Lung (tissue), 12 donors: ENCODE measurements around the gene OR52B2. TPM values are rescaled to one million over a fixed set of nuclear protein-coding genes. Genes with fewer than 3 reads are reported as not detected.
A peak's percentile ranks its signal among the peaks of the same experiment; 100 is the strongest.

ENCODE experiments used
- ATAC-seq: fragments of 200-7000 bp; cut with Tn5 transposase; one replicate; pipeline ENCODE4 v1.9.1; 2020; ENCODE audit warnings: moderate number of reproducible peaks; ENCODE audit not compliant: insufficient read depth, low FRiP score
- DNase-seq, 3 donors: peaks; one replicate each; pipeline ENCODE4 v3.0.0-alpha.2; 2013 to 2017
- H3K27ac ChIP-seq, 2 donors: one replicate each; pipeline ENCODE4 v1.5.1; 2013; ENCODE audit warnings: mild to moderate bottlenecking in 2 of 2, moderate library complexity in 2 of 2, control low read depth in 1 of 2, inconsistent platforms in 1 of 2, low read depth in 1 of 2, low read length in 1 of 2
- H3K27me3 ChIP-seq, 3 donors: one replicate each; pipeline ENCODE4 v1.5.1; 2013; ENCODE audit warnings: low read length in 2 of 3; ENCODE audit not compliant: control insufficient read depth in 3 of 3, insufficient read depth in 3 of 3
- H3K36me3 ChIP-seq, 4 donors: one replicate each; pipeline ENCODE4 v1.5.1; 2013; ENCODE audit warnings: low read length in 4 of 4, mild to moderate bottlenecking in 1 of 4, moderate library complexity in 1 of 4; ENCODE audit not compliant: control insufficient read depth in 4 of 4, insufficient read depth in 4 of 4
- H3K4me1 ChIP-seq, 5 donors: one replicate each; pipeline ENCODE4 v1.5.1; 2013; ENCODE audit warnings: low read length in 5 of 5, mild to moderate bottlenecking in 2 of 5, moderate library complexity in 1 of 5; ENCODE audit not compliant: control insufficient read depth in 5 of 5, insufficient read depth in 5 of 5
- H3K4me3 ChIP-seq: one replicate; pipeline ENCODE4 v1.5.1; 2013; ENCODE audit warnings: mild to moderate bottlenecking, control low read depth, moderate library complexity
- H3K9ac ChIP-seq, 2 donors: one replicate each; pipeline ENCODE4 v1.5.1; 2013; ENCODE audit warnings: low read length in 2 of 2, control low read depth in 1 of 2; ENCODE audit not compliant: insufficient read depth in 1 of 2
- H3K9me3 ChIP-seq, 4 donors: one replicate each; pipeline ENCODE4 v1.5.1; 2013; ENCODE audit warnings: low read length in 3 of 4, mild to moderate bottlenecking in 1 of 4, moderate library complexity in 1 of 4; ENCODE audit not compliant: control insufficient read depth in 4 of 4, insufficient read depth in 3 of 4
- WGBS, 2 donors: extraction: QIAGEN DNeasy Blood & Tissue Kit; methylation state at CpG; one replicate each; pipeline ENCODE4 v1.1.7; 2013; 5-methylcytosine and 5-hydroxymethylcytosine counted together
- polyA plus RNA-seq, 2 donors: library from polyadenylated mRNA; stranded (reverse); fragments of 200-250 nt; gene quantifications; one replicate each; pipeline ENCODE4 v1.2.1, GENCODE V29; 2013
- total RNA-seq, 2 donors: library from RNA; depleted of rRNA in 1 of 2; stranded (reverse); fragments of >200 nt in 1 of 2; gene quantifications; one replicate each; pipeline ENCODE4 v1.2.1, GENCODE V29; 2014 to 2021
- TF ChIP-seq, protein P1 (sequence below): IDR thresholded peaks from 2 replicates; pipeline ENCODE4 v1.5.1; 2012; ENCODE audit warnings: mild to moderate bottlenecking; ENCODE audit errors: control extremely low read depth, extremely low read depth
- donor health status: control.
- donor health status: control.
- donor health status: Bipolar disorder and iron deficiency.
- donor health status: healthy.
- donor health status: DM: yes; HTN: yes; CAD: no.

The OR52B2 gene
- total and polyA plus RNA-seq, 4 donors, result not detected

- TF ChIP-seq, protein P1, sequence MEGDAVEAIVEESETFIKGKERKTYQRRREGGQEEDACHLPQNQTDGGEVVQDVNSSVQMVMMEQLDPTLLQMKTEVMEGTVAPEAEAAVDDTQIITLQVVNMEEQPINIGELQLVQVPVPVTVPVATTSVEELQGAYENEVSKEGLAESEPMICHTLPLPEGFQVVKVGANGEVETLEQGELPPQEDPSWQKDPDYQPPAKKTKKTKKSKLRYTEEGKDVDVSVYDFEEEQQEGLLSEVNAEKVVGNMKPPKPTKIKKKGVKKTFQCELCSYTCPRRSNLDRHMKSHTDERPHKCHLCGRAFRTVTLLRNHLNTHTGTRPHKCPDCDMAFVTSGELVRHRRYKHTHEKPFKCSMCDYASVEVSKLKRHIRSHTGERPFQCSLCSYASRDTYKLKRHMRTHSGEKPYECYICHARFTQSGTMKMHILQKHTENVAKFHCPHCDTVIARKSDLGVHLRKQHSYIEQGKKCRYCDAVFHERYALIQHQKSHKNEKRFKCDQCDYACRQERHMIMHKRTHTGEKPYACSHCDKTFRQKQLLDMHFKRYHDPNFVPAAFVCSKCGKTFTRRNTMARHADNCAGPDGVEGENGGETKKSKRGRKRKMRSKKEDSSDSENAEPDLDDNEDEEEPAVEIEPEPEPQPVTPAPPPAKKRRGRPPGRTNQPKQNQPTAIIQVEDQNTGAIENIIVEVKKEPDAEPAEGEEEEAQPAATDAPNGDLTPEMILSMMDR, result no peak
- Histone ChIP-seq H3K27me3 (no peaks in the 10 kb centered on the region), H3K9ac (no peak overlapping the region), H3K4me3 (no peak overlapping the region), H3K4me1 (no peaks in the 10 kb centered on the region), H3K27ac (no peak overlapping the region), H3K9me3 (no peaks in the 10 kb centered on the region), H3K36me3 (peaks cover 2 to 5% (median 3%) of the 10 kb centered on the region in 4 donors)
- ATAC-seq, result no peak
- 33 to 63% methylated on average over 3 of the region's 3 CpGs for WGBS, 2 donors
- DNase-seq, result no peak
Measured at GRCh38 chr11:6203327-6203726, 33.2 kb upstream of the OR52B2 start.

DNA sequence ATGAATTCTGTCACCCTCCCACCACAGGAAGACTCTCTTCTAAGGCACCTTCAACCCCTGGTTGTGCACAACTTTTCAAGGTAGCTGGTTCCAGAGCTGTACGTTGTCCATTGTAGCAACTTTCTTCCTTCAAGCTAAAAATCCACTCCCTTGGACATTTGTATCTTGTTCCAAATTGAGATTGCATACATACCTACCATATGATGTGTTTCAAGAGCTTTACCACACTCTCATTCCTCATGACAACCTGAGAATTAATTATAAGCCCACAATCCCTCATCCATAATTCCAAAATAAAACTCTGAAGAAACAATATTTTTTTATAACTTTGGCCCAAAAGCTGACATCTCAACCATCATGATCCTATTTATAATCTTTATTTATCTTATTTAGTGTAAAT is 31.9 kb upstream of the OR52B2 start:
- peaks cover 0 to 5% (median 1%) of the 10 kb centered on the region in 4 donors for H3K36me3 ChIP-seq
- H3K27me3 ChIP-seq, result no peaks in the 10 kb centered on the region
- no peak overlapping the region for H3K27ac ChIP-seq
- TF ChIP-seq, protein P1, result no peak
- H3K9ac ChIP-seq, result no peak overlapping the region
- H3K4me3 ChIP-seq, result no peak overlapping the region
- DNase-seq (no peak), ATAC-seq (no peak)
- no peaks in the 10 kb centered on the region for H3K4me1 ChIP-seq
- H3K9me3 ChIP-seq, result no peaks in the 10 kb centered on the region
- 72 to 86% methylated on average over 1 of the region's 1 CpG for WGBS, 2 donors

GRCh38 chr11:6201481-6201880 is 31.4 kb upstream of the OR52B2 start:
- no peak overlapping the region for H3K9ac ChIP-seq
- TF ChIP-seq, protein P1, result no peak
- ATAC-seq (peak; percentile 5), DNase-seq (no peak)
- WGBS, 2 donors, result 35 to 66% methylated on average over 2 of the region's 2 CpGs
- peaks cover 0 to 5% (median 1%) of the 10 kb centered on the region in 4 donors for H3K36me3 ChIP-seq
- H3K27me3 ChIP-seq, result no peaks in the 10 kb centered on the region
- peak overlapping the region in 1 of 2 donors; percentile 78 for H3K27ac ChIP-seq
- H3K4me1 ChIP-seq, result no peaks in the 10 kb centered on the region
- no peaks in the 10 kb centered on the region for H3K9me3 ChIP-seq
- no peak overlapping the region for H3K4me3 ChIP-seq

- ATAC-seq (peak; percentile 19), DNase-seq (peak in 2 of 3 donors; percentile 10 to 46)
- Histone ChIP-seq H3K27ac (peak overlapping the region in 1 of 2 donors; percentile 78), H3K4me1 (no peaks in the 10 kb centered on the region), H3K9me3 (no peaks in the 10 kb centered on the region), H3K9ac (no peak overlapping the region), H3K36me3 (peaks cover 0 to 5% (median 1%) of the 10 kb centered on the region in 4 donors), H3K27me3 (no peaks in the 10 kb centered on the region), H3K4me3 (no peak overlapping the region)
- TF ChIP-seq, protein P1, result no peak
- WGBS, 2 donors, result 30 to 57% methylated on average over 4 of the region's 4 CpGs
Measured at GRCh38 chr11:6200975-6201374, 30.8 kb upstream of the OR52B2 start.
